ENCODE results near the gene GDF11.

Gene GDF11

GRCh38 chr12:55760663-55761062, 17.7 kb downstream of the GDF11 start:
- no peaks in the 10 kb centered on the region for H3K27me3 ChIP-seq (ENCODE audit: insufficient read depth, insufficient read length)

GRCh38 chr12:55762646-55763045, 19.7 kb downstream of the GDF11 start:
- Histone ChIP-seq H3K36me3 (ENCODE audit: insufficient read depth, insufficient read length, low read length) (peaks cover 68% of the 10 kb centered on the region), H3K4me1 (ENCODE audit: insufficient read depth, insufficient read length) (peaks cover 2% of the 10 kb centered on the region), H3K27me3 (ENCODE audit: insufficient read depth, insufficient read length) (no peaks in the 10 kb centered on the region), H3K9me3 (ENCODE audit: insufficient read depth, low read length) (no peaks in the 10 kb centered on the region), H3K9ac (ENCODE audit: insufficient read length, low read depth) (no peak overlapping the region), H3K4me3 (ENCODE audit: insufficient read length, low read depth) (no peak overlapping the region)
- no peak for DNase-seq (ENCODE audit: low read depth, low spot score)
- TF ChIP-seq ZNF274 (IDR thresholded peaks at IDR 0.05; ENCODE audit: low read depth, low read length) = no peak
- no peak for TF ChIP-seq SUZ12 (IDR thresholded peaks at IDR 0.05; ENCODE audit: extremely low read depth, insufficient read depth, insufficient read length)
- TF ChIP-seq YY1 (IDR thresholded peaks at IDR 0.05; ENCODE audit: insufficient read depth, insufficient read length) = no peak

More at GRCh38 chr12:55760663-55761062, 17.7 kb downstream of the GDF11 start:
- no peaks in the 10 kb centered on the region for H3K9me3 ChIP-seq (ENCODE audit: insufficient read depth, low read length)
- no peak for DNase-seq (ENCODE audit: low read depth, low spot score)
- peaks cover 72% of the 10 kb centered on the region for H3K36me3 ChIP-seq (ENCODE audit: insufficient read depth, insufficient read length, low read length)
- no peak overlapping the region for H3K9ac ChIP-seq (ENCODE audit: insufficient read length, low read depth)
- TF ChIP-seq SUZ12 (IDR thresholded peaks at IDR 0.05; ENCODE audit: extremely low read depth, insufficient read depth, insufficient read length) (no peak), YY1 (IDR thresholded peaks at IDR 0.05; ENCODE audit: insufficient read depth, insufficient read length) (no peak), ZNF274 (IDR thresholded peaks at IDR 0.05; ENCODE audit: low read depth, low read length) (no peak)
- no peaks in the 10 kb centered on the region for H3K4me1 ChIP-seq (ENCODE audit: insufficient read depth, insufficient read length)
- H3K4me3 ChIP-seq (ENCODE audit: insufficient read length, low read depth) = no peak overlapping the region

GRCh38 chr12:55765736-55766290, 22.9 kb downstream of the GDF11 start:
- Histone ChIP-seq H3K4me1 (ENCODE audit: insufficient read depth, insufficient read length) (peaks cover 2% of the 10 kb centered on the region), H3K27me3 (ENCODE audit: insufficient read depth, insufficient read length) (no peaks in the 10 kb centered on the region), H3K9ac (ENCODE audit: insufficient read length, low read depth) (no peak overlapping the region), H3K4me3 (ENCODE audit: insufficient read length, low read depth) (no peak overlapping the region), H3K36me3 (ENCODE audit: insufficient read depth, insufficient read length, low read length) (peaks cover 42% of the 10 kb centered on the region), H3K9me3 (ENCODE audit: insufficient read depth, low read length) (no peaks in the 10 kb centered on the region)
- DNase-seq (ENCODE audit: low read depth, low spot score) = no peak
- TF ChIP-seq ZNF274 (IDR thresholded peaks at IDR 0.05; ENCODE audit: low read depth, low read length) (no peak), YY1 (IDR thresholded peaks at IDR 0.05; ENCODE audit: insufficient read depth, insufficient read length) (no peak), SUZ12 (IDR thresholded peaks at IDR 0.05; ENCODE audit: extremely low read depth, insufficient read depth, insufficient read length) (no peak)

- no peak overlapping the region for H3K9ac ChIP-seq (ENCODE audit: insufficient read length, low read depth)
- no peak overlapping the region for H3K4me3 ChIP-seq (ENCODE audit: insufficient read length, low read depth)
- H3K27me3 ChIP-seq (ENCODE audit: insufficient read depth, insufficient read length) = no peaks in the 10 kb centered on the region
- DNase-seq (ENCODE audit: low read depth, low spot score) = no peak
- H3K9me3 ChIP-seq (ENCODE audit: insufficient read depth, low read length) = no peaks in the 10 kb centered on the region
- H3K4me1 ChIP-seq (ENCODE audit: insufficient read depth, insufficient read length) = peaks cover 2% of the 10 kb centered on the region
- H3K36me3 ChIP-seq (ENCODE audit: insufficient read depth, insufficient read length, low read length) = peaks cover 46% of the 10 kb centered on the region
- TF ChIP-seq SUZ12 (IDR thresholded peaks at IDR 0.05; ENCODE audit: extremely low read depth, insufficient read depth, insufficient read length) = no peak
- no peak for TF ChIP-seq ZNF274 (IDR thresholded peaks at IDR 0.05; ENCODE audit: low read depth, low read length)
- no peak for TF ChIP-seq YY1 (IDR thresholded peaks at IDR 0.05; ENCODE audit: insufficient read depth, insufficient read length)
These were observed 24.2 kb downstream of the GDF11 start for GRCh38 chr12:55767156-55767555.

- H3K4me1 ChIP-seq (ENCODE audit: insufficient read depth, insufficient read length) = peaks cover under 1% of the 10 kb centered on the region
- DNase-seq (ENCODE audit: low read depth, low spot score) = no peak
- H3K4me3 ChIP-seq (ENCODE audit: insufficient read length, low read depth) = no peak overlapping the region
- no peaks in the 10 kb centered on the region for H3K9me3 ChIP-seq (ENCODE audit: insufficient read depth, low read length)
- H3K36me3 ChIP-seq (ENCODE audit: insufficient read depth, insufficient read length, low read length) = peaks cover 49% of the 10 kb centered on the region
- H3K27me3 ChIP-seq (ENCODE audit: insufficient read depth, insufficient read length) = no peaks in the 10 kb centered on the region
- no peak overlapping the region for H3K9ac ChIP-seq (ENCODE audit: insufficient read length, low read depth)
- TF ChIP-seq ZNF274 (IDR thresholded peaks at IDR 0.05; ENCODE audit: low read depth, low read length) (no peak), SUZ12 (IDR thresholded peaks at IDR 0.05; ENCODE audit: extremely low read depth, insufficient read depth, insufficient read length) (no peak), YY1 (IDR thresholded peaks at IDR 0.05; ENCODE audit: insufficient read depth, insufficient read length) (no peak)
These were observed 28.8 kb downstream of the GDF11 start for GRCh38 chr12:55771736-55772135.

- TF ChIP-seq SUZ12 (IDR thresholded peaks at IDR 0.05; ENCODE audit: extremely low read depth, insufficient read depth, insufficient read length) = no peak
- TF ChIP-seq ZNF274 (IDR thresholded peaks at IDR 0.05; ENCODE audit: low read depth, low read length) = no peak
- TF ChIP-seq YY1 (IDR thresholded peaks at IDR 0.05; ENCODE audit: insufficient read depth, insufficient read length) = no peak
- DNase-seq (ENCODE audit: low read depth, low spot score) = no peak
- H3K36me3 ChIP-seq (ENCODE audit: insufficient read depth, insufficient read length, low read length) = peaks cover 79% of the 10 kb centered on the region
- H3K4me1 ChIP-seq (ENCODE audit: insufficient read depth, insufficient read length) = no peaks in the 10 kb centered on the region
- no peak overlapping the region for H3K9ac ChIP-seq (ENCODE audit: insufficient read length, low read depth)
- no peaks in the 10 kb centered on the region for H3K9me3 ChIP-seq (ENCODE audit: insufficient read depth, low read length)
- H3K27me3 ChIP-seq (ENCODE audit: insufficient read depth, insufficient read length) = no peaks in the 10 kb centered on the region
- no peak overlapping the region for H3K4me3 ChIP-seq (ENCODE audit: insufficient read length, low read depth)
These were observed 34.9 kb downstream of the GDF11 start for GRCh38 chr12:55777856-55778255.

GRCh38 chr12:55780685-55781084, 37.8 kb downstream of the GDF11 start:
- Histone ChIP-seq H3K4me1 (ENCODE audit: insufficient read depth, insufficient read length) (no peaks in the 10 kb centered on the region), H3K9me3 (ENCODE audit: insufficient read depth, low read length) (no peaks in the 10 kb centered on the region), H3K27me3 (ENCODE audit: insufficient read depth, insufficient read length) (no peaks in the 10 kb centered on the region), H3K36me3 (ENCODE audit: insufficient read depth, insufficient read length, low read length) (peaks cover 93% of the 10 kb centered on the region), H3K4me3 (ENCODE audit: insufficient read length, low read depth) (no peak overlapping the region), H3K9ac (ENCODE audit: insufficient read length, low read depth) (no peak overlapping the region)
- DNase-seq (ENCODE audit: low read depth, low spot score) = no peak
- TF ChIP-seq SUZ12 (IDR thresholded peaks at IDR 0.05; ENCODE audit: extremely low read depth, insufficient read depth, insufficient read length) (no peak), YY1 (IDR thresholded peaks at IDR 0.05; ENCODE audit: insufficient read depth, insufficient read length) (no peak), ZNF274 (IDR thresholded peaks at IDR 0.05; ENCODE audit: low read depth, low read length) (no peak)
